NCI-H2107 (cell line): Measurements from ENCODE around the gene PPP2R5C.
"Not testable (repeated sequence)": the region's sequence is repeated elsewhere in the genome, so short reads cannot be mapped to it uniquely, and the experiment has no call there.

Experiments used
- DNase-seq: peaks from one replicate; lab custom pipeline; 2025; lab: John Stamatoyannopoulos, UW

The PPP2R5C gene

DNA sequence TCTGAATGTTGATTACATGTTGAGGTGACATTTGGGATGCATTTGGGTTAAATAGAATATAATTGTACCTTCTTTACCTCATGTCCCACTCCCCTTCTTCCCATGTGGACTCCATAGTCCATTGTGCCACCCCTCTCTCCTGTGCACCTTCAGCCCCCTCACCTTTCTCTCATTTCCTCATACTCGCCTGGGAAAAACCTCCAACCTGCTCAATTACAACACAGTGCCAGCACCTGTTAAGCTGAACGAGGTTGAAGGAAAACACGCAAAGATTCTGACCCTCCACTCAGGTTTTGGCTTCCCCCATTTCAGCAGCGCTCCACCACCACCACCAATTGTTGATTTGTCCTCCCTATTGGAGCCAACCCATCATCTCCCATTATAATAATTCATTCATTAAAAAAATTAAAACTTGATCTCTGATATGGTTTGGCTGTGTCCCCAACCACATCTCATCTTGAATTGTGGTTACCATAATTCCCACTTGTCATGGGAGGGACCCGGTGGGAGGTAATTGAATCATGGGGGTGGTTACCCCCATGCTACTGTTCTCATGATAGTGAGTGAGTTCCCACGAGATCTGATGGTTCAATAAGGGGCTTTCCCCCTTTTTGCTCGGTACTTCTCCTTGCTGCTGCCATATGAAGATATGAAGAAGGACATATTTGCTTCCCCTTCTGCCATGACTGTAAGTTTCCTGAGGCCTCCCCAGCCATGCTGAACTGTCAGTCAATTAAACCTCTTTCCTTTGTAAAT lies 33.7 kb upstream of the PPP2R5C start:
- DNase-seq: no peak

DNA sequence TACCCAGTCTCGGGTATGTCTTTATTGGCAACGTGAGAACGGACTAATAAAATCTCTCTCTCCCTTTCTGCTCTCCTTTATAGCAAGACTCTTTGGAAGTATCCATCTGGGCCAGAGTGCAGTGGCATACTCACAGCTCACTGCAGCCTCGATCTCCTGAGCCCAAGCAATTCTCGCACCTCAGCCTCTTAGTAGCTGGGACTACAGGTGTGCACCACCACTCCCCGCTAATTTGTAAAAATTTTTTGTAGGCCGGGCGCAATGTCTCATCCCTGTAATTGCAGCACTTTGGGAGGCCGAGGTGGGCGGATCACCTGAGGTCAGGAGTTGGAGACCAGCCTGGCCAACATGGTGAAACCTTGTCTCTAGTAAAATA lies 33.2 kb upstream of the PPP2R5C start:
- DNase-seq: no peak

DNA sequence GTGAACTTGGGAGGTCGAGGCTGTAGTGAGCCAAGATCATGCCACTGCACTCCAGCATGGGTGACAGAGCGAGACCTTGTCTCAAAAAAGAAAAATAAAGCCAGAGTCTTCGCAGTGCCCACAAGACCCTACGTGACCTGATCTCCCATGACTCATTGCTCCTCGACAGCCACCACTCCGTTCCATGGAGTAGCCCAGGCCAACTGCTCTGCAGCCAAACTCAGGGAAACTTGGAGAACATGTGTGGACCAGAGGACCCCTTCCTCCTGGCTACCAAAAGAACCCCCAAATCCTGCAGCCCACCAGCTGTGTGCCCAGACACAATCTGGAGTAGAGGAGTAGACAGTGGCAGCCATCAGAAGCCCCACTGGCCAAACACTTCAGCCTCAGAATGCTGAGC lies 32.1 kb upstream of the PPP2R5C start:
- DNase-seq: no peak

DNA sequence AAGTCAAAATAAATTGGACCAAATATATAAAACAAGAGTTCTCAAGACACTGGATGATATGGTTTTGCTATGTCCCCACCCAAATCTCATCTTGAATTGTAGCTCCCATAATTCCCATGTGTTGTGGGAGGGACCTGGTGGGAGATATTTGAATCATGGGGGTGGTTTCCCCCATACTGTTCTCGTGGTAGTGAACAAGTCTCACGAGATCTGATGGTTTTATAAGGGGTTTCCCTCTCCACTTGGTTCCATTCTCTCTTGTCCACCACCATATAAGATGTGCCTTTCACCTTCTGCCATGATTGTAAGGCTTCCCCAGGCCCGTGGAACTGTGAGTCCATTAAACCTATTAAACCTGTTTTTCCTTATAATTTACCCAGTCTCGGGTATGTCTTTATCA lies 31.4 kb upstream of the PPP2R5C start:
- DNase-seq: not testable (repeated sequence)

DNA sequence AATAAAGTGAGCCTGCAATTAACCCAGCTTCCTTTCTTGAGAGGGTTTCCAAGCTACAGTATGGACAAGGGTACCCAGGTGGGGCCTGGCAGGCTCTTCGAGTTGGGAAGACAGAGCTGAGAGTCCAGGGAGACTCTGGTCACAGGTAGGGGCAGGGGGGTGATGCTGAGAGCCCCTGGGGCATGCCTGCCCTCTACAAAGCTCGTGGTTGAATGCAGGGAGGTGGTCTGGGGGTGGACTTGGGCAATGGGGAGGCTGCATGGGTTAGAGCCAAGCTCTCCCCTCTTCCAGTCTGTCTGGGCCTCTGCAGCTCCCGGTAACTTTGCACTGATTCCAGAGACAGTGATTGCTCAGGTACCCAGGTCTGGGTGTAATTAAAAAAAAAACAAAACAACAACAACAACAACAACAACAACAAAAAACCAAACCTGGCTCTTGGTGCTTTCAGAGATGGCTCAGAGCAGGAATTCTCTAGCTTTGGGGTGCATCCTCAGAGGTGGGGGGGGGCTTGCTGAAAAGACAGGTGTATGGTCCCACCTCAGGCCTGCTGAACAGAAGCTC lies 30.8 kb upstream of the PPP2R5C start:
- DNase-seq: no peak

DNA sequence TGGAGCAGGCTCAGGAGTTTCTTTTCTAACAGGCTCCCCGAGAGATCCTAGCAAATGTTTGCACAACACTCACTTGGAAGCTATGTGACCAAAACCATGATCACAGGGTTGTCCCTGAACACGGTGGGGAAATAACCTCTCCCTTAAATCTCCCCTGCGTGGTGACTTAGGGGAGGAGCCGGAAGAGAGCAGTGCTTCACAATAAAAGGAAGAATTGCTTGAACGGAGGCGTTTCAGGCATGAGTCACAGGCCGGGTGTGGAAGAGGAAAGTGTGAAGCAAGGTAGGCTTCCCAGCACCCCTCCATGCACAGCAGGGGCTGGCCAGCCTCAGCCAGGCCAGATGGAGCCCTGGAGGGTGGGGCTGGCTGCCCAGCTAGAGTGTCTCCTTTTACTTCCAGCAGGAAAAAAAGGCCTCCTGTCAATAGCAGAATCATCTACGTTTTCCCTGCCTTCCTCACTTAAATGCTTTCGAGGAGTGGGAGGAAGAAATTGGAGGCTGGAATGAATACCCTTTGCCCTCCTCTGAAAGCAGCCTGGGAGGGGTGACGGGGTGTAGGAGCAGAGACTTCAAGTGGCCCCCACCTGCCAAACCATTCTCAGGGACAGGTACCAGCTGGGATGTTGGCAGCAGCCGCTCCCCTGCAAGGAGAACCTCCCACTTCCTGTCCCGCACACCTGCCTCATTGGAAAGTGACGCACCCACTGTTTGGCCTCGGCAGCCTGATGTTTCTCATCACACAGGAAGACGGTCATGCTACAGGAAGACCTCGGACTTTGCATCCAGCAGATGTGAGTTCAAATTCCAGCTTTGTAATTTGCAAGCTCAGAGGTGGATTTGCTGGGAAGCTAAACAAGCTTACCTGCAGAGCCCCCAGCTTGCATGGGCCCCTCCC lies 30.1 kb upstream of the PPP2R5C start:
- peak; percentile 71 for DNase-seq

DNA sequence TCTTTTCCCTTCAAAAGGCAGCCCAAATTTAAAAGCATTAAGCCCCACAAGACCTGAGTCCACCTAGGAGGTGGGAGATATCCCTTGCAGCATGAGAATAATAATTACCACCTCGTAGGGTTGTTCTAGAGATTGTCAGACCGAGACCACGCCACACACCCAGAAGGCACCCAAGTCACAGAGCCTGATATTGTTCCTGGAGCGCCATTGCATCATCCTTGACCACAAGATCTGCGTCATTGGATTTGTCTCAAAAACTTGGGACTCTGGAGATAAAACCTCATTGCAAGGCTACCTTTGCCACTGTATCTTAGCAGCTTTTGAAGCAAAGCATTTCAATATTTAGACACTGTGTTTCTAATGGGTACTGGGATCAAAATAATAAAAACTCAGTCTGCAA lies 29.4 kb upstream of the PPP2R5C start:
- no peak for DNase-seq

DNA sequence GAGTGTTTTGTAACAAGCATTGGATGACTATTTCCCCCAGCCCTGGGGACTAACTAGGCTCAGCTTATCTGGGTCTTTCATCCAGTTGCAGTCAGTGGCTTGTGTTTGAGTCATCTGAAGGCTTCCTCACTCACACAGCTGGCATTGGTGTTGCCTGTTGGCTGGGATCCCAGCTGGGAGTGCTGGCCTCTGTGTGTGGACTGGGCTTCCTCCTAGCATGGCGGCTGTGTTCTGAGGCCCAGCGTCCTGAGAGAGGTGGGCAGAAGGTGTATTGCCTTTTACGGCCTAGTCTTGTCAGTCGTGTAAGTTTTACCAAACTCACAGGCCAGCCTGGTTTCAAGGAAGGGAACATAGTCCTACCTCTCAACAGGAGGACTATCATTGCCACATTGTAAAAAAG lies 28.3 kb upstream of the PPP2R5C start:
- no peak for DNase-seq

DNA sequence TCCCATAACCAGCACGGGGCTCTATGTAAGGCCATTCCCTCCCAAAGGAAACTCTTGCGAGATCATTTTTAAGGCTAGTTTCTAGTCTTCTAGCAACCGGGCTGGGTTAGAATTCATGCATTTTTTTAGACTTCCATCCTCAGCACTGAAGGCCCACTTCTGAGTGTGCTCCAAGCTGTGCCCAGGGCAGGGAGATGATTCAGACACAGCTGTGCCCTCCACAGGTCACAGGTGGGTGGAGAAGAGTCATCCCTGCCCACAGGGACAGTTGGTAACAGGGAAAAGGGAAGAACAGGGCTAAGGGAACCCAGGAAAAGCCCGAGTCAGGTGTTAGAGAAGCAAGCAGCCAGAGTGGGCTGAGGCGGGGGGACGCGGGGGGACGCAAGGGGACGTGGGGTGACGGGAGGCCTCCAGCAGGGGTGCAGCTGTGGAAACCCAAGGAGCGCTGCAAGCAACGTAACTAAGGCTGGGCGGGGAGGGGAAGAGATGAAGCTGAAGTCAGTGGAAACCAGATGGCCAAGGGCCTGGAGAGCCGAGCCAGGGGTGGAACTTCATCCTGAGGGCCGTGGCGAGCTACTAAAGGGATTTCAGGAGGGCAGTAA lies 27.2 kb upstream of the PPP2R5C start:
- DNase-seq: no peak

DNA sequence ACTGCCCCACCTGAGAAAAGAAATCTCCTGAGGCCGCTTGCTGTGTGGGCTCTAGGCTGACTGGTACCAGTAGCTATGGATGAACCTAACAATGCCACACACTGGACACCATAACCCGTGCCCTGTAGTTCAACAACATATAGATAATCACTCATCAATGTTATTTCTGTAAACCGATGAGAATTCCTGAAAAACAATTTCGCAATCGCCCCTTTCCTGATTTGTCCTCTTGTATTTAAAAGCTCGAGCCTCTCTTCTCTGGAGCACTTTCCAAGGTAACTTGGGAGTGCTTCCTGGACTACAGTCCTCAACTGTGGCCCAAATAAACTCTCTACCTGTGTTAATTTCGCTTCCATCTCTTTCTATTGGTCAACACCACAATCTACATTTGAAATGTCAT lies 26.1 kb upstream of the PPP2R5C start:
- no peak for DNase-seq

DNA sequence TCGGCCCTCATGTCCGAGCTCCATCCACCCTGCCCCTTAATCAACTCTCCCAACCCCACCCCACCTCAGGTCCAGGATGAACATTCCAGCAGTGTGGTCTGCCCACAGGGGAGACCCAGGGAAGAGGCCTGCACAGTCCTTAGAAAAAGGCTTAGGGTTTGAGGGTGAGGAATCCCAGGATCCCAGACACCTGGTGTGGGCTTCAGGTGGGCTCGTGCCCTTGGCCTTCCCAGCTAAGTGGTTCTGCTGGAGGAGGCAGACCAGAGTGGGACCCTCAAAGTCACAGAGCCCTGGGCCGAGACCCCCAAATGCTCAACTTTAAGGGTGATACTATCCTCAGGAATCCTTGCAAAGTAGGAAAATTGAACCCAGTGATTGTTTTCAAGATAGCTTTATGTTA lies 25.4 kb upstream of the PPP2R5C start:
- DNase-seq: no peak

DNA sequence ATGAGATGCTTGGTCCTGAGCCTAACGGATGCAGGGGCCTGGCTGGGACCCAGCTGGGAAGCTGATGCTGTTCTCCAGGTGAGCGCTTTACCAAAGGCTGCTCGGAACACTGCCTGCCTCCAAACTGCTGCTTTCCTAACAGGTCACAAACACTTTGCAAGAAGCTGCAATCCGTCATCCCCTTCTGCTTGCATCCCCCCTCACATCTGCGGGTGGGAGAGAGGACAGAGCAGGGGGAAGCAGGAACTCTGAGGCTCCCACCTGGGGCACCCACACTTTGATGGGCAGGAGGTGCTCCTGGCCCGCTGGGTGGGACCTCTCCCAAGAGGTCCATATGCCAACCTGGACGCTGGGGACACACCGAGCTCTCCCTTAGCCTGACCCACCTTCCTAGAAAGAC lies 24.9 kb upstream of the PPP2R5C start:
- no peak for DNase-seq

DNA sequence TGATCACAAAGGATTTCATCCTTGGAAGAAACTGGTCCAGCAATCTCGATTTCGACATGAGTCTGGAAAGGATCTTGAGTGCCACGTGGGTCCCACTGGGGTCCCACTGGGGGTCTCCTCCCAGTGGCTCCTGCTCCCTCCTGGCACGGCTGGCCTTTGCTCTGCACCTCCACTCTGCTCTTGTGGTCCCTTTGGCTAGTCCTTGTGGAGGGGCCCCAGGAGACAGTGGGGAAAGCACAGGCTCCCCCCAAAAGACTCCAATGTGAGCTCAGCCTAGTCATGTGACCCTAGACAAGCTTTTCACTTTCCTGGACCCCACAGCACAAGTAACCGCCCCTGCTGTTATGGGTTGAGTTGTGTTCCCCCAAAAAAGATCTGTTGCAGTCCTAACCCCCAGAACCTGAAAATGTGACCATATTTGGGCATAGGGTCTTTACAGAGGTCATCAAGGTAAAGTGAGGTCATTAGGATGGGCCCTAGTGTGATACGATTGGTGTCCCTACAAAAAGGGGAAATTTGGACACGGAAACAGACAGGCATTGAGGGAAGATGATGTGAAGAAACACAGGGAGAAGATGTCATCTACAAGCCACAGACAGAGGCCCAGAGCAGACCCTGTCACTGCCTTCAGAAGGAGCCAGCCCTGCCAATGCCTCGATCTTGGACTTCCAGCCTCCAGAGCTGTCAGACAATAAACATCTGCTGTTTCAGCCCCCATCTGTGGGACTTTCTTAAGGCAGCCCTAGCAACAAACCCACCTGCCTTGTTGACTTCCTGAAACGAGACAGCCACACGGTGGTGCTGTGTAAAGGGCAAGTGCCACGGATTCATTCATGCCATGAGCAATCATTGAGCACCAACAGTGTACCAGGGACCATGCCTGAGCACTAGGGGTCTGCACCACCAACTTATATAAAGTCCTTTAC lies 23.8 kb upstream of the PPP2R5C start:
- DNase-seq: no peak

DNA sequence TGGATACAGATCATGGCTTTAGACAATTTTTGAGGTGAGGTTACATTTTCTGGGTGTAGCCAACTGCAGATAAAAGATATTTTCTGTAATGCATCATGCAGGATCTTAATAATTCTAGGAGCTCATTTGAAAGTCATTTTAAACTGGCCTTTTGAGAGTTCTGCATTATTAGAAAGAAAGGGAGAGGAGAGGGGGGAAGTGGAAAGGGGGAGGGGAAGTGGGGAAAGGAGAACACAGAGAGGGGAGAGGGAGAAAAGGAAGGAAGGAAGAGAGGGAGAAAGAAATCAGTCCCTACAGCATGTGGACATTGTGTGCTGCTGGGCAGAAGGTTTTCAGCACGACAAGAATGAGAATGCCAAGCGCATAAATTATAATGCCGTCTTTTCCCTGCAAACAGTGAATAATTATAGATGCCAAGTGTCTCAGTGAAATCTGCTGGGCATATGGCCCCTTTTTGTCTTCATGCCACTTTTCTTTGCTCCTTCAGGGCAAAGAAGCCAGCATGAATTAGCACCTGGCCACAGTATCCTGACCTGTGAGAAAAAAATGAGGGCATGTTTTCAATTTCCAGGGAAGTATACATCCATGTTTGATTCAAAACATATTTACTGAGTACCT lies 22.7 kb upstream of the PPP2R5C start:
- DNase-seq: no peak

DNA sequence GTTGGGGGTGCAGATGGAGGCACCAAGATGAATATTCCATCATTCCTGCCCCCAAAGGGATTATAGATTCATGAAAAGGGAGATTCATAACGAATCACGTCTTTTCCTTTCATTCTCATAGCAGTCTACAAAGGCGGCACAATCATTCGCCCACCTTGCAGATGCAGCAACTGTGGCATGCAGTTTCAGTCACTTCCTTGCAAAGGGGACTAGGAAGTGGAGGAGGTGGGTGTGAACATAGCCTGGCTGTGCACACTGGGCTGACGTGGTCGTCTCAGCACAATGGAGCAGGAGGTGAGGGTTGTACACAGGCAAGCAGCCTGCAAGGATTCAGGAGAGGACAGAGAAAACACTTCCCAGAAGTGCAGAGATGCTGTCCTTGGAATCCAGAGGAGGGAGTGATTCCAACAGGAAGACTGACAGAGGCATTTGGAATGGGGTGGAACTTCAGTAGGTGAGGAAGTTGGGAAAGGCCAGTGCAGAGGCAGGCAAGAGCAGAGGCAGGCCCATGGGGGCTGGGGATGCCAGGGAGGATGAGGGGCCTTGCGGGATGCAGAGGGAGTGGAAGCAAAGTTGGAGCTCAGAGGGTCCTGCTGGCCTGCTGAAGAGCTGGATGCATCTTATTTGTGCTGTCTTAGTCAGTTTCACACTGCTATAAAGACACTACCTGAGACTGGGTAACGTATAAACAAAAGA lies 21.9 kb upstream of the PPP2R5C start:
- no peak for DNase-seq

DNA sequence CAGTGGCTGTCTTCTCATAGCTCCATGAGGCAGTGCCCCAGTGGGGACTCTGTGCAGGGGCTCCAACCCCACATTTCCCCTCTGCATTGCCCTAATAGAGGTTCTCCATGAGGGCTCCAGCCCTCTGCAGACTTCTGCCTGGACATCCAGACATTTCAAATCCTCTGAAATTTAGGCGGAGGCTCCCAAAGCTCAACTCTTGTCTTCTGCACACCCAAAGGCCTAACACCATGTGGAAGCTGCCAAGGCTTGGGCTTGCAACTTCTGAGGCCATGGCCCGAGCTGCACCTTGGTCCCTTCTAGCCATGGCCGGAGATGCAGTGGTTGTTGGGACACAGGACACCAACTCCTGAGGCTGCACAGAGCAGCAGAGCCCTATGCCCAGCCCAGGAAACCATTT lies 20.5 kb upstream of the PPP2R5C start:
- DNase-seq: no peak

DNA sequence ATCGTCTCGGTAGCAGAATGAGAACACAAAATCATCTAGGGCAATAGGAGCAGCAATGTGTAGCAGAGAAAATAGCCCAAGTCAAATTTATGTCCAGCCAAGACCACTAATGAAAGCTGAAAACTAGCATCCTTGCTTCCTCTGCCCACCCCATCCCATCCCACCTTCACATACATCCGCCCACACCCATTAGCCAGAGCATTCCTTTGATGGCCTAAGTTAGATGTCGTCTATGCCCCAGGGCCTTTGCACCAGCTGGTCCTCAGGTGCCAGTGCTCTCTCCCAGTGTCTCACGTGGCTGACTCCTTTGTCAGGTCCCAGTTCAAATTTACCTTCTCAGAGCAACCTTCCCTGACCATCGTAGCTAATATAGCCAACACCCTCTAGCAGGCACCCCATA lies 17.8 kb upstream of the PPP2R5C start:
- DNase-seq: no peak

DNA sequence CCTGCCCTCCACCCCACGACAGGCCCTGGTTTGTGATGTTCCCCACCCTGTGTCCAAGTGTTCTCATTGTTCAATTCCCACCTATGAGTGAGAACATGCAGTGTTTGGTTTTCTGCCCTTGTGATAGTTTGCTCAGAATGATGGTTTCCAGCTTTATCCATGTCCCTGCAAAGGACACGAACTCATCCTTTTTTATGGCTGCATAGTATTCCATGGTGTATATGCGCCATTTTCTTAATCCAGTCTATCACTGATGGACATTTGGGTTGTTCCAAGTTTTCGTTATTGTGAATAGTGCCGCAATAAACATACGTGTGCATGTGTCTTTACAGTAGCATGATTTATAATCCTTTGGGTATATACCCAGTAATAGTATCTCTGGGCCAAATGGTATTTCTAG lies 17.1 kb upstream of the PPP2R5C start:
- DNase-seq: not testable (repeated sequence)

DNA sequence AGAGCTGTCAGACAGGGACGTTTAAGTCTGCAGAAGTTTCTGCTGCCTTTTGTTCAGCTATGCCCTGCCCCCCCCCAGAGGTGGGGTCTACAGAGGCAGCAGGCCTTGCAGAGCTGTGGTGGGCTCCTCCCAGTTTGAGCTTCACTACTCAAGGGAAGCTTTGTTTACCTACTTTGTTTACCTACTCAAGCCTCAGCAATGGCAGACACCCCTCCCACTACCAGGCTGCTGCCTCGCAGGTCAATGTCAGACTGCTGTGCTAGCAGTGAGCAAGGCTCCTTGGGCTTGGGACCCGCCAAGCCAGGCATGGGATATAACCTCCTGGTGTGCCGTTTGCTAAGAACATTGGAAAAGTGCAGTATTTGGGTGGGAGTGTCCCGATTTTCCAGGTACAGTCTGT lies 11.8 kb upstream of the PPP2R5C start:
- not testable (repeated sequence) for DNase-seq

DNA sequence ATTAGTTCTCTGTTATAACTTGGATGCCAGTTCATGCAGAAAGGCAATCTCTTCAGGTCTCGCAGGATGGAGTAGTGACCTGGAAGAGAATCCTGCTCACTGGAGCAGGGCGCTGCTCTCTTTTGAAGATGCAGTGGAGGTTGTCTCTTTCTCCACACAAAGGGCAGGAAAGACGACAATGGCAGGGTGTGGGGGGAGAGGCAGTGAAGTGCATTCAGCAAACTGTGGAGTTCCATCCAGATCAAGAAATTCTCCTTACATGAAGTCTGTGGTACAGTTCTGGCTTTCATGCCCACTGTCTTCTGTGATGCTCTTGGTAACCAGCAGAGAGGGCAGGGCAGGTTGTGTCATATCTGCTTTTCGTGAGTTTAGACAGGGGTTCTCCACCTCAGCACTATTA lies 6.6 kb upstream of the PPP2R5C start:
- no peak for DNase-seq
